ENCODE data around the gene COX4I2. TPM values are rescaled to one million over a fixed set of nuclear protein-coding genes. Genes with fewer than 3 reads are reported as not detected.

The COX4I2 gene
- total RNA-seq, 1 donor from 2014 or later: not detected

GRCh38 chr20:31663838-31664695 lies 26.4 kb downstream of the COX4I2 start:
- Mint-ChIP-seq H3K9me3 (ENCODE audit: low read depth) (no peaks in the 10 kb centered on the region), H3K4me1 (ENCODE audit: low read depth) (peaks cover 37% of the 10 kb centered on the region), H3K4me3 (ENCODE audit: low read depth) (peak overlapping the region; percentile 32), H3K27me3 (no peaks in the 10 kb centered on the region), H3K27ac (peak overlapping the region; percentile 96), H3K36me3 (ENCODE audit: insufficient read depth) (peaks cover 10% of the 10 kb centered on the region)
- peak; percentile 43 for DNase-seq (ENCODE audit: low spot score, unreplicated experiment)
- TF ChIP-seq, protein P1, sequence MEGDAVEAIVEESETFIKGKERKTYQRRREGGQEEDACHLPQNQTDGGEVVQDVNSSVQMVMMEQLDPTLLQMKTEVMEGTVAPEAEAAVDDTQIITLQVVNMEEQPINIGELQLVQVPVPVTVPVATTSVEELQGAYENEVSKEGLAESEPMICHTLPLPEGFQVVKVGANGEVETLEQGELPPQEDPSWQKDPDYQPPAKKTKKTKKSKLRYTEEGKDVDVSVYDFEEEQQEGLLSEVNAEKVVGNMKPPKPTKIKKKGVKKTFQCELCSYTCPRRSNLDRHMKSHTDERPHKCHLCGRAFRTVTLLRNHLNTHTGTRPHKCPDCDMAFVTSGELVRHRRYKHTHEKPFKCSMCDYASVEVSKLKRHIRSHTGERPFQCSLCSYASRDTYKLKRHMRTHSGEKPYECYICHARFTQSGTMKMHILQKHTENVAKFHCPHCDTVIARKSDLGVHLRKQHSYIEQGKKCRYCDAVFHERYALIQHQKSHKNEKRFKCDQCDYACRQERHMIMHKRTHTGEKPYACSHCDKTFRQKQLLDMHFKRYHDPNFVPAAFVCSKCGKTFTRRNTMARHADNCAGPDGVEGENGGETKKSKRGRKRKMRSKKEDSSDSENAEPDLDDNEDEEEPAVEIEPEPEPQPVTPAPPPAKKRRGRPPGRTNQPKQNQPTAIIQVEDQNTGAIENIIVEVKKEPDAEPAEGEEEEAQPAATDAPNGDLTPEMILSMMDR (IDR thresholded peaks at IDR 0.05; ENCODE audit: unreplicated experiment): no peak

GRCh38 chr20:31664696-31665354 lies 27.1 kb downstream of the COX4I2 start:
- H3K4me1 Mint-ChIP-seq (ENCODE audit: low read depth): peaks cover 39% of the 10 kb centered on the region
- no peaks in the 10 kb centered on the region for H3K27me3 Mint-ChIP-seq
- H3K9me3 Mint-ChIP-seq (ENCODE audit: low read depth): no peaks in the 10 kb centered on the region
- TF ChIP-seq, protein P1 (IDR thresholded peaks at IDR 0.05; ENCODE audit: unreplicated experiment): no peak
- peak overlapping the region; percentile 96 for H3K27ac Mint-ChIP-seq
- no peak overlapping the region for H3K4me3 Mint-ChIP-seq (ENCODE audit: low read depth)
- DNase-seq (ENCODE audit: low spot score, unreplicated experiment): no peak
- peaks cover 14% of the 10 kb centered on the region for H3K36me3 Mint-ChIP-seq (ENCODE audit: insufficient read depth)

DNA sequence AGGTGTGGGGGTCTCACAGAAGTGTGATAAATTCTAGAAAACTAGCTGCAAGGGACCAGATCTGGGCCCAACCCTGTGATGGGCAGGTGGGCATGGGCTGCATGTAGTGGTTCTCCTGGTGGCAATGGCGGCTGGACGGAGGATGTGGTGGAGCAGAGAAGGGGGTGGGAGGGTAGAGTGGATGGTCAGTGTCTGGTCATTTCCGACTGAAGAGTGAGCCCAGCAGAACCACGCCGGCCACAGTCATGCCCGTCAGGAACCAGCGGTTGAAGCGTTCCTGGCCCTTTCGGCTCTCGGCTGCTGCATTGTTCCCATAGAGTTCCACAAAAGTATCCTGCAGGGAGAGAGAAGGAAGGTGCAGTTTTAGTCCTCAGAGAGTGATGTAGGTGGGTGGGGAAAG lies 28.0 kb downstream of the COX4I2 start:
- H3K36me3 Mint-ChIP-seq (ENCODE audit: insufficient read depth): peaks cover 14% of the 10 kb centered on the region
- TF ChIP-seq, protein P1 (IDR thresholded peaks at IDR 0.05; ENCODE audit: unreplicated experiment): no peak
- no peaks in the 10 kb centered on the region for H3K9me3 Mint-ChIP-seq (ENCODE audit: low read depth)
- H3K4me3 Mint-ChIP-seq (ENCODE audit: low read depth): no peak overlapping the region
- H3K4me1 Mint-ChIP-seq (ENCODE audit: low read depth): peaks cover 41% of the 10 kb centered on the region
- H3K27ac Mint-ChIP-seq: peak overlapping the region; percentile 11
- no peaks in the 10 kb centered on the region for H3K27me3 Mint-ChIP-seq
- no peak for DNase-seq (ENCODE audit: low spot score, unreplicated experiment)

DNA sequence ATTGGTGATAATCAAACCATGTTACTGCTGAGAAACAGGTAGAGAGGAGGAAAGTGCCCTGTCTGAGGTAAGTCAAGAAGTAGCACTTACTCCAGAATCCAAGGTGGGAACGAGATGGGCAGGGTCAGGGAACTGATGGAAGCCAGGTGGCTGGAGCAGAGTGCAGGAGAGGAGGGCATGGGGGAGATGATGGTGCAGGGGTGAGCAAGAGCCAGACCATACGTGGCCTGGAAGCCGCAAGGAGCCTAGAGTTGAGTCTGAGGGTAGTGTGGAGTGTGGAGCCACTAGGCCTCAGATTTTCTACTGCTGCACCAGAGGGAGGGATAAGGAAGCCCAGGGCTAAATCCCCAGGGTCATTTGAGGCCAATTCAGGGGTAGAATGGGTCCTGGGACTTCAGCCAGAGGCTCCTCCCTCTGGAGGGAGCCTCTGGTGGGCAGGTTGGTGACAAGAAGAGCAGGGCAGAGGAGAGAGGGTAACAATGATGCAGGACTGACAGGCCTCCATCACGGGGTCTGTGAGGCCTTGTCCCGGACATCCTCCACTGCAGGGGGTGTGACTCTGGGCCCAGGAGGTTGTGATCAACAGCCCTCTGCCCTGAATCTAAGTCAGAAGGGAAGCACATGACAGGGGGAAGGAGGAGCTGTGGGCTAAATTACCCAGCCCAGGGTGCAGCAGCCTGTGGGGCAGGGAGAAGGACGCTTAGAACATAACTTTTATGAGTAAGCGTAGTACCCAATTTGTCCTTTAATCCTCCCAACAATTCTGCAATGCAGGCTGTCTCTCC lies 28.7 kb downstream of the COX4I2 start:
- Mint-ChIP-seq H3K27ac (peak overlapping the region; percentile 85), H3K4me3 (ENCODE audit: low read depth) (no peak overlapping the region), H3K36me3 (ENCODE audit: insufficient read depth) (peaks cover 15% of the 10 kb centered on the region), H3K9me3 (ENCODE audit: low read depth) (no peaks in the 10 kb centered on the region), H3K27me3 (no peaks in the 10 kb centered on the region), H3K4me1 (ENCODE audit: low read depth) (peaks cover 40% of the 10 kb centered on the region)
- TF ChIP-seq, protein P1 (IDR thresholded peaks at IDR 0.05; ENCODE audit: unreplicated experiment): no peak
- no peak for DNase-seq (ENCODE audit: low spot score, unreplicated experiment)

All from progenitor cell of endocrine pancreas (in vitro differentiated cells).